ENCODE data around the gene CCDC106. TPM values are rescaled to one million over a fixed set of nuclear protein-coding genes. Genes with fewer than 3 reads are reported as not detected.
A peak's percentile ranks its signal among the peaks of the same experiment; 100 is the strongest.

Gene CCDC106
- total and polyA plus RNA-seq, 2 of the 4 experiments (the other 2 are of a cell fraction) = 2.3 to 13.6 TPM

DNA sequence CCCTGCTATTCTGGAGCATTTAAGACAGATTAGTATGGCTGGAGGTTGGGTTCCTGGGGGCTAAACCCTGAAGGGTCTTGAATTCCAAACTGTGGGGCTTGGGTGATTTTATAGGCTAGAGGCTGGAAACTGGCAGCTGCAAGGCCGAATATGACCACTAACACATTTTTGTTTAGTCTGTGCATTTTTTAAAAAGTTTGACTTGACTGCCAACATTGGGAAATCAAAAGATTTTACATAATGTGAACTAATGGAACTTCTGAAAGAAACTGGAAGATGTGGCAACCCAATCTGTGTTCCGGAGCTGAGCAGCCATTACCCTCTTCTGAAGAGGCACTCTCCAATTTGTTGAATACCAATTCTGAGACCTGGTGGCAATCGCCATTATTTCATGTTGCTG lies 28.7 kb upstream of the CCDC106 start:
- H4K20me1 ChIP-seq (ENCODE audit: insufficient read depth, low read length) = peaks cover 17% of the 10 kb centered on the region; the same call in 1 of the 2 replicates
- intact Hi-C loops (cut with micrococcal nuclease) (no loop called here), dilution Hi-C loops (cut with HindIII; ENCODE audit: low sequenced_read_pairs, unreplicated experiment) (no loop called here), in situ Hi-C loops (cut with MboI; ENCODE audit: low sequenced_read_pairs) (no loop called here)
- peak; percentile 61 for DNase-seq
- H2AFZ ChIP-seq (replicated peaks; ENCODE audit: low read length, poor library complexity) = no peak overlapping the region
- TF ChIP-seq RCOR1 (IDR thresholded peaks at IDR 0.05; ENCODE audit: insufficient replicate concordance, low read length) (no peak), CEBPB (IDR thresholded peaks at IDR 0.05; ENCODE audit: low read depth, low read length) (peak; percentile 81), BHLHE40 (IDR thresholded peaks at IDR 0.05; ENCODE audit: low read depth, low read length) (no peak)
- H4K91ac ChIP-seq (ENCODE audit: insufficient read depth, low read depth, low read length) = no peak overlapping the region
- H3K4me1 ChIP-seq (ENCODE audit: control insufficient read depth, insufficient read depth, low read length) = peaks cover 13% of the 10 kb centered on the region
- peaks cover 15% of the 10 kb centered on the region; the same call in 1 of the 2 replicates for H3K9me1 ChIP-seq (ENCODE audit: insufficient read depth, low read length)
- H2BK20ac ChIP-seq (ENCODE audit: low read depth, low read length) = no peak overlapping the region
- 67% methylated on average over 1 of the region's 3 CpGs; no CpG with 5 or more reads in 1 of the 2 experiments for WGBS, 2 experiments (ENCODE audit: extremely low coverage in 2 of 2, insufficient read length in 1 of 2)
- H3K18ac ChIP-seq (ENCODE audit: low read depth, low read length) = no peak overlapping the region
- H2BK15ac ChIP-seq (ENCODE audit: low read depth, low read length) = no peak overlapping the region
- H3K79me1 ChIP-seq (ENCODE audit: low read depth in 1 of 2, low read length in 2 of 2) = peaks cover 15 to 48% of the 10 kb centered on the region in 2 experiments
- H2AK9ac ChIP-seq (replicated peaks; ENCODE audit: low read depth, low read length, poor library complexity) = no peak overlapping the region
- H3K27me3 ChIP-seq (ENCODE audit: control insufficient read depth, insufficient read depth, low read length) = no peaks in the 10 kb centered on the region
- H3K9ac ChIP-seq (ENCODE audit: low read depth, low read length) = no peak overlapping the region
- H3K56ac ChIP-seq (ENCODE audit: extremely low read depth, insufficient read depth, low read length) = no peak overlapping the region
- no peak overlapping the region for H2BK120ac ChIP-seq (ENCODE audit: low read depth, low read length)
- H4K5ac ChIP-seq (ENCODE audit: low read depth, low read length) = no peak overlapping the region
- no peak overlapping the region for H3K4me3 ChIP-seq (ENCODE audit: insufficient read depth, low read depth, low read length)
- H4K8ac ChIP-seq (ENCODE audit: low read depth in 2 of 2, low read length in 2 of 2) = no peak overlapping the region
- H3K4me2 ChIP-seq (ENCODE audit: low read depth, low read length) = peak overlapping the region; percentile 57; the same call in 1 of the 2 replicates
- no TSS peak for BruUV-seq (replicated peaks)
- no peak overlapping the region for H3K14ac ChIP-seq (replicated peaks; ENCODE audit: low read depth, low read length)
- no peak overlapping the region for H2BK5ac ChIP-seq (ENCODE audit: low read depth, low read length, poor library complexity, severe bottlenecking)
- H3K9me3 ChIP-seq (ENCODE audit: control insufficient read depth, insufficient read depth, low read length) = no peaks in the 10 kb centered on the region
- ATAC-seq (ENCODE audit: low read depth) = peak; percentile 40
- peaks cover 39% of the 10 kb centered on the region for H3K36me3 ChIP-seq (ENCODE audit: control insufficient read depth, insufficient read depth, low read length)
- peak overlapping the region; percentile 14; the same call in 1 of the 2 replicates for H3K27ac ChIP-seq (ENCODE audit: insufficient read depth, low read length)
- ChIA-PET CTCF (interaction anchor here (0.6 to 2.4 kb wide), 5 partner anchors 12 to 116 kb away, joined by 4 to 11 read pairs (median 4); partner anchors contain the start of gene ZNF865), POLR2A (ENCODE audit: unreplicated experiment) (no interaction called here)
- H3K23ac ChIP-seq (ENCODE audit: low read depth, low read length) = no peak overlapping the region
- no peak overlapping the region for H3K4ac ChIP-seq (ENCODE audit: low read depth, low read length)
- no peak overlapping the region for H2AK5ac ChIP-seq (ENCODE audit: low read depth, low read length)

Measured in IMR-90 (cell line).